Eye (tissue), 1 donor: ENCODE results near the gene DPEP3.
"Not testable (repeated sequence)": the region's sequence is repeated elsewhere in the genome, so short reads cannot be mapped to it uniquely, and the experiment has no call there.

Source experiments
- DNase-seq: peaks from one replicate; pipeline ENCODE4 v3.0.0-alpha.2; 2015

DPEP3 gene

DNA sequence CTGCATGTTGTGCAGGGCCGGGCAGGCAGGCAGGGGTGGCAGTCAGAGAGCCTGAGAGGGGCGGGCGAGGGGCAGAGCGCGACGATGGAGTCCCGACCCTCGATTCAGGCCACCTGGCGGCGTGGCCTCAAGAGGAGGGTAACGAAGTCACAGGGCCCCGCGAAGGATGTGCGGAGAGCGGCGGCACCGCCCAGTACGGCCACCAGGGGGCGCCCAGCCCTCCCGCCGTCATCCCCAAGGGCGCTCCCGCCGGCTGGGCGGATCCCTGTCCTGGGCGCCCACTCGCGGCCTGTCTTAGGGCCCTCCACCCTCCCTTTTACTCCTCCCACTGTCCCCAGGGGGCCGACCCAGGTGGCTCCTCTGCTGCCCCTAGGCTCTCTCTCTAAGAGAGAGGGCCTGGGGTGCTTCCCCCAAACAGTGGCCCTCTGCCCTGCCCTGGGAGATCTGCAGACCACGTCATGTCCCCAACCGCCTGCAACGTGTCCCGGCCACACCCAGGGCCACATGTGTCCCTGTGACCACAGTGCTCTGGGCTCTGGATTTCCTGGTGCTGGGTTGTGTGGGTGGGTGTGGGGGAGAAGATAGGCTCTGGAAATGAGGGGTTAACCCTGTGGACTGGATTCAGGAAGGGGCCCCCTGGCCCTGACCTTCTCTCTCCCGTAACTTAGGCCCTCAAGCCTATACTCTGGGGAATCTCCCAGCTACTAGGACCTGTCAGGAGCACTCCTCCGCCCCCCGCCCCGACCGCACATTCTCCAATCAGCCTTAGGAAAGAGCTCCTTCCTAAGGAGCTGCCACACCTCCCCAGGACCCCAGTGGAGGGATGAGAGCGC is 13.1 kb upstream of the DPEP3 start:
- DNase-seq, result peak; percentile 86

DNA sequence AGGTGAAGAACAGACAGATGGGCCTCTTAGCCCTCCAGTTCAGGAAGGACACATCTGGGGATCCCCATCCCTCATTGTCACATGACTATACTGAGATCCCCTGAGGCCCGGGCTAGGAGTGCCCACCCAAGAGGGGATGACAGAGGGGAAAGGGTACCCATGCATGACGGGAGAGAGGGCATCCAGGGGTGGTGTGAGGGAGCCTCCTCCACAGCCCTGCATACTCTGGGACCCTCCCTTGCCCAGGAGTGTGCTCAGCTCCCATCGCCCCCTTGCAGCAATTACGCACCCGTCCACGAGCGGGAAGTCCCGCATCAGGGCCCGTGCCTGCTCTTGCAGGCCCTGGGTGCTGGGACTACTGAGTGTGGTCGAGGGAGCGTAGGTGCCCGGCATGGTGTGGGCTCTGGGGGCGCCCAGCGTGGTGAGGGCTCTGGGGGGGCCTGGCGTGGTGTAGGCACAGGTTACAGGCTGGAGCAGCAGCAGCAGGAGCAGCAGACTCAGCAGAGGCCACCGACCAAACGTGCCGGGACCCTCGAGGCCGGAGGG is 12.4 kb upstream of the DPEP3 start:
- DNase-seq, result no peak

DNA sequence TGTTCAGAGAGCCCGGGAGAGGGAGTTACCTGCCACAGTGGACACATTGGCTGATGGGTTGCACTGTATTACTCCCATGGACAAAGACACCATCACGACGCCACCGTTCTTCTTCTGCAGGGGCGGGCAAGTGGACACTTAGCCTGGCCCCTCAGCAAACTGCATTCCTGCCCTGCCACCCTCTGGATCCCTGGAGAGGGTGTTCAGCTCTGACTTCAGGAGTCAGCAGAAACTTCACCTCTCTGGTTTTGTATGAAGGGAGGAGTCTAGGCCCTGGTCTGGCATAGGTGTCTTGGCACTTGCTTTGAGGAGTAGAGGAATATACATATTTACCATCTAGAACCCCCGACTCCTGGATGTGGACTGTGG is 9.7 kb upstream of the DPEP3 start:
- DNase-seq, result no peak

DNA sequence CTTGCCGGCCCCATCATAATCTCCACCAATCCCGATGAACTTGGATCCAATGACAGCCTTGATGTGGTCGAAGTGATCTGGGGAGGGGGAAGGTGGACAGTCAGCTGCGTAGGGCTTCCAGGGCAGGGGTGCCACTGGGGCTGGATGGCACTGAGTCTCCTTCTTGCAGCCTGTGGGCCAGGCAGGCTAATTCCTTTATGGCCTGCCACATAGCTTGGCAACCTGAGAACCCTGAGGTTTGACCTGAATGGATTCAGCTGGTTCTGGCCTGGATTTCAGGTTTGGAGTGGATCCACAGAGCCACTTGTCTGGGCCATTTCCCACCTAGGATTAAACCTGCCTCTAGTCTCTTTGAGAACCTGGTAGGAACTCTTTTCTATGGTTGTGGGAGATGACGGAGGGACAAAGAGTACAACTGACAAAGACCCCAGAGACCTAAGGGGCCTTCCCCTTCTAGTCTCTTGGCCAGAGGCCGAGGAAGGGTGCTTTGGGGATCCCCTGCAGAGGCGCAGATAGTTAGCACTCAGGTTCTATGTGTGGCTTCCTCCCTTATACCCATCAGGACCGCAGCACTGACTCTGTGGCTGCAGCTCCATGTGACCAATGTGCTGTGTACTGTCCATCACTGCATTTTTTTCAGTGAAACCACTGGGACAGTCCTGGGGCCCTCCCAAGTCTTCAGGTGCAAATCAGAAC is 9.2 kb upstream of the DPEP3 start:
- DNase-seq, result no peak

DNA sequence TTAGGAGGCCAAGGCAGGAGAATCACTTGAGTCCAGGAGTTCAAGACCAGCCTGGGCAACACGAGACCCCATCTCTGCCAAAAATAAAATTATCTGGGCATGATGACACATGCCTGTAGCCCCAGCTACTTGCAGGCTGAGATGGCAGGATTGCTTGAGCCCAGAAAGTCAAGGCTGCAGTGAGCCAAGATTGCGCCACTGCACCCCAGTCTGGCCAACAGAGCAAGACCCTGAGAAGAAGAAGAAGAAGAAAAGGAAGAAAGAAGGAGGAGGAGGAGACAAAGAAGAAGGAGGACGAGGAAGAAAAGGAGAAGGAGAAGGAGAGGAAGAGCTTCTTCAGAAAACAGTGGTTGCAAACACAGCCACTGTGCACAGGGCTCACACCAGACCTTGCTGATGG is 8.4 kb upstream of the DPEP3 start:
- DNase-seq, result no peak

DNA sequence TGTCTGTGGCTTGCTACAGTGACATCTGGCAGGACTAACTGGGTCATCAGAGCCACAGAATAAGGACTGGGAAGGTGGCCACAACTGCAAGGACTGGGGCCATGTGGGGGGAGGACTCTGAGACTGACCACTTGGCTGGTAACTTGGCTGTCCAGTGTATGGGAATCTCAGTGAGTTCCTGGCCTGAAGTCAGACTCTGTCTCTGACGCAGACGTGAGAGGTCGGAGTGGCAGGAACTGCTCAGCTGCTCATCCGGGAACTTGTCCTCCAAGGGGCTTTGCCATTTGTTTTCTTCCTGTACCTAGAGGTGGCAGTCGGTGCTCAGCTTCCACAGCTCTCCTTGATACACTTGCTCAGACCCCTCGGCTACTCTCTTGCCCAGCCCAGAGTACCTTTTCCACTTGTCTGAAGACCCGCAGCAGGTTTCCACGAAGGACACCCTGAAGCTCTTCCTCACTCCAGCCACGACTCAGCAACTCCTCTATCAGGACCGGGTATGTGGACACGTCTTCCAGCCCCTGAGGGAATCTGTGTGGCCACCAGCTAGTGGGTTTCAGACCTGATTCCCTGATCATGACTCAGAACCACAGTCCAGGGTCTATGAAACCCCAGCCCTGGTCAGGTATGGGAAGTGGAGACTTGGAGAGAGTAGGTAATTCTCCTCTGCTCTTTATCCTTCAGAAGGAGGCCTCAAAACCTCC is 7.3 kb upstream of the DPEP3 start:
- DNase-seq, result no peak

DNA sequence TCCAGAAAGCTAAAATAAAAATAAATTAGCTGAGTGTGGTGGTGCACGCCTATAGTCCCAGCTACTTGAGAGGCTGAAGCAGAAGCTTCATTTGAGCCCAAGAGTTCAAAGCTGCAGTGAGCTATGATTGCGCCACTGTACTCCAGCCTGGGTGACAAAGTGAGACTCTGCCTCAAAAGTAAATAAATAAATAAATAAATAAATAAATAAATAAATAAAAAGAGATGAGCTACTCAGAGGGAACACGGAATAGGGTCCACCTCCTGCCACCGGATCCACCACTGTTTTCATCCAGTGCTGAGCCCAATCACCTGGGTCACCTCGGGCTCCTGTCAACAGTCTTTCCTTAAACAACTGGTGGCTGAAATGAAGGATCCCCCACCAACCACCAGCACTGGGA is 6.7 kb upstream of the DPEP3 start:
- DNase-seq, result no peak

DNA sequence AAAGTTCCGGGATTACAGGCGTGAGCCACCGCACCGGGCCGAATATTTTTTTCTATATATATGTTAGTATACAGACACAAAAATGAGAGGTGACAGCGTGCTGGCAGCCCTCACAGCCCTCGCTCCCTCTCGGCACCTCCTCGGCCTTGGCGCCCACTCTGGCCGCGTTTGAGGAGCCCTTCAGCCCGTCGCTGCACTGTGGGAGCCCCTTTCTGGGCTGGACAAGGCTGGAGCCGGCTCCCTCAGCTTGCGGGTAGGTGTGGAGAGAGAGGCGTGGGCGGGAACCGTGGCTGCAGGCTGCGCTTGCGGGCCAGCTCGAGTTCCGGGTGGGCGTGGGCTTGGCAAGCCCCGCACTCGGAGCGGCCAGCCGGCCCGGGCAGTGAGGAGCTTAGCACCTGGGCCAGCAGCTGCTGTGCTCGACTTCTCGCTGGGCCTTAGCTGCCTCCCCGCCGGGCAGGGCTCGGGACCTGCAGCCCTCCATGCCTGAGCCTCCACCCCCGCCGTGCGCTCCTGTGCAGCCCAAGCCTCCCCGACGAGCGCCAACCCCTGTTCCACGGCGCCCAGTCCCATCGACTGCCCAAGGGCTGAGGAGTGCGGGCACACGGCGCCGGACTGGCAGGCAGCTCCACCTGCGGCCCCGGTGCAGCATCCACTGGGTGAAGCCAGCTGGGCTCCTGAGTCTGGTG is 1.9 kb upstream of the DPEP3 start:
- DNase-seq, result no peak

DNA sequence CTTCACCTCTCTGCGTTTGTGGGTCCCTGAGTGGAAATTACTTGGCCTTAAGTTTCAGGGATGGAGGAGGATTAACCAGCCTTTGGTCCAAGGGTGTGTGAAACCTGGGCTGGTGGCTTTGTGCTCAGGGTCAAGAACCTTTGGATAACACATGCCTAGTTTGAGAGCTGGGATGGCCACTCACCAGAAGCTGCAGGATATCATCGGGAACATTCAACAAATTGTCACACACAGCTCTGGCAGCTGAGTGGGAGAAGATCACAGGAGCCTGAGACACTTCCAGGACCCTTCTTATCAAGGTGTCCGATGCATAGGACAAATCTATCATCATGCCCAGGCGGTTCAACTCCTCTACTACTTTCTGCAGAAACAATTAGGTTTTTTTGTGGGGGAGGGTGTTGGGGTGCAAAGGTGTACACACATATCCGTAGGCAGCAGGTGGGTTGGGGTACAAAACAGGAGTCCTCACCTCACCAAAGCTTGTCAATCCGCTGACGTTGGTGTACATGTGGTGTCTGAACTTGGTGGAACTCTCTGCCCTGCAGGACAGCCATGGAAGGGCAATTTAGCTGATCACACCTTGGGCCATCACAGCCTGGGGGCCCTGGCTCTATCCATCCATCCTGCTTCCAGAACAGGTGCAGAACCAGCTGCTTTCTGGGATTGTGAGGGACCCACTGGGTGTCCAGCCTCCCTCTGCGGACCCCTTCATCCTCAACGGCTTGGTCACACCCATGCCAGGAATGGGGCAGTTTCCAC is 2.7 kb downstream of the DPEP3 start:
- DNase-seq, result no peak

DNA sequence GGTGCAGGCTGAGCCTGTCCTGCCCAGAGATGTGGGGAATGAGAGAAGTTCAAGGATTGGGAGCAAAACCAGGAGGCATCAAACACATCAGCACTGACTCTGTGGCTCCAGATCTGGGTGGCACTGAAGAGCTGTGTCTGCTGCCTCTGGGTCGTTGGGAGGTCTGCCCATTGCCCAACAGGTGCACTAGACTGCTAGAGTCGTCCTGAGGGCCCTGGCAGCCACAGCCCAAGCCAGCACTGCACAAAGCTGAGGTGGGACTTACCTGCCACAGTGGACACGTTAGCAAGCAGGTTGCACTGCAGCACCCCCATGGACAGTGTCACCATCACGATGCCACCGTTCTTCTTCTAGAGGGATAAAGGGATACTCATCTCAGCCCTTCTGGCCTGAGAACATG is 3.3 kb downstream of the DPEP3 start:
- no peak for DNase-seq

DNA sequence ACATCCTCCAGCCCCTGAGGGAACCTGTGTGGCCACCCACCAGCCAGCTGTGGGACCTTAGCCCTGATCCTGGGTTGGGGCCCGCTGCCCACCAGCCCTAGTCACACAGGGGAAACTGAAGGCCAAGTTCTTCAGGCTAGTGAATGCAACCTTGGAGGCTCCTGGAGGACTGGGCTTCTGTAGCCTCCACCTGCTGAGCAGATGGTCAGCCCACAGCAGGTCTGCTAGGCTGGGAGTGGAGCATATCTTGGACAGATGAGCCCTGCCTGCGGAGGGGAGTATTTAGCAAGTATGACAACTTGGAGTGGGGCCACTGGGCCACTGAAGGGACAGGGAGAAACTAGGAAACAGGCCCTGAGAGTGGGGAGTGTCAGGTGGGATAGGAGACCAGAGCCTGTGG is 4.1 kb downstream of the DPEP3 start:
- DNase-seq, result no peak

DNA sequence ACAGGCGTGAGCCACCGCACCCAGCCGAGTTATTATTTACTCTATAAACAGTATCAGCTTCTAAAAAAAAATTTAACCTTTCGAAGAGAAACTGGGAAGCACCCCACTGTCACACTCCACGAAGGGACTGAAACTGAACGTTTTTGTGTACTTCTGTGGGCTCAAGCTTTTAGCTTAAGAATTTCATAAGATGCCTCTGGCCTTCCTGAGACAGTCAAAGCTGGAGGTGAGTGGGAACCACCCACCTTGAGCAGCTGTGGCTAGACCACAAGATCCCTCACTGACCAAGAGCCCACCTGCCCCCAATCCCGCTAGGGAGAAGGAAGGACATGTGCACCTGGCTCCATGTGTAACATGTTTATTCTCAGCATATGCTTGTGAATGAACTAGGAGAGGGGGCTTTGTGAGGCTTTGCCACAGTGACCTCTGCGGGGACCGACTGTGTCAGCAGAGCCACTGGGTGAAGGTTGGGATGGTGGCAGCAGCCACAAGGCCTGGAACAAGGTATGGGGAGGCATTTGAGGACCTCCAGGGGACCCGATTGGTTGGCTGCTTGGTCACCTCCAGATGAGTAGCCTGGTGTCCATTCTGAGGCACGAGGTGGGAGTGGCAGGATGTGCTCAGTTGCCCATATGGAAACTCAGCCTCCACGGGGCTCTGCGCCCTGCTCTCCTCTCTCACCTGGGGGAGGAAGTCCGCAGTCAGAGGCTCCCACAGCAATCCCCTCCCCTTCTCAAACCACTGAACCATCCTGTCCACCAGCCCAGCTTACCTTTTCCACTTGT is 4.8 kb downstream of the DPEP3 start:
- no peak for DNase-seq

DNA sequence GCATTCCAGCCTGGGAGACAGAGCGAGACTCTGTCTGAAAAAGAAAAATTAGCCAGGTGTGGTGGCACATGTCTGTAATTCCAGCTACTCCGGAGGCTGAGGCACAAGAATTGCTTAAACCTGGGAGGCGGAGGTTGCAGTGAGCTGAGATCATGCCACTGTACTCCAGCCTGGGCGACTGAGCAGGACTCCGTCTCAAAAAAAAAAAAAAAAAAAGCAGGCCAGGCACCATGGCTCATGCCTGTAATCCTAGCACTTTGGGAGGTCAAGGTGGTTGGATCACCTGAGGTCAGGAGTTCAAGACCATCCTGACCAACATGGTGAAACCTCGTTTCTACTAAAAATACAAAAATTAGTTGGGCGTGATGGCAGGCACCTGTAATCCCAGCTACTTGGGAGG is 8.0 kb downstream of the DPEP3 start:
- not testable (repeated sequence) for DNase-seq

DNA sequence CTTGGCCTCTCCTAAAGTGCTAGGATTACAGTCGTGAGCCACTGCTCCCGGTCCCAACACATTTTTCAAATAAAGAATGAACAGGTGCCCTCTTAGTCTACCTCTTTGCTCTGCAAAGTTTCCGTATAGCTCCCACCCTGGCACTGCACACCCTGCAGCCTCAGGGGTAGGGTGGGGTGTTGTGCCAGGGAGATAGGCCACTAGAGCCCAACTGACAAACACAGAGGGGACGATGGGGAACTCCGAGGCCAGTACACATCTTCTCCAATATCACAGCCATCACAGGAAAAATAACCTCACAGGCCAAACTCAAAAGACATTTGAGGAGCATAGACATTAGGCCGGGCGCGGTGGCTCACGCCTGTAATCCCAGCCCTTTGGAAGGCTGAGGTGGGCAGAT is 9.2 kb downstream of the DPEP3 start:
- DNase-seq, result no peak

DNA sequence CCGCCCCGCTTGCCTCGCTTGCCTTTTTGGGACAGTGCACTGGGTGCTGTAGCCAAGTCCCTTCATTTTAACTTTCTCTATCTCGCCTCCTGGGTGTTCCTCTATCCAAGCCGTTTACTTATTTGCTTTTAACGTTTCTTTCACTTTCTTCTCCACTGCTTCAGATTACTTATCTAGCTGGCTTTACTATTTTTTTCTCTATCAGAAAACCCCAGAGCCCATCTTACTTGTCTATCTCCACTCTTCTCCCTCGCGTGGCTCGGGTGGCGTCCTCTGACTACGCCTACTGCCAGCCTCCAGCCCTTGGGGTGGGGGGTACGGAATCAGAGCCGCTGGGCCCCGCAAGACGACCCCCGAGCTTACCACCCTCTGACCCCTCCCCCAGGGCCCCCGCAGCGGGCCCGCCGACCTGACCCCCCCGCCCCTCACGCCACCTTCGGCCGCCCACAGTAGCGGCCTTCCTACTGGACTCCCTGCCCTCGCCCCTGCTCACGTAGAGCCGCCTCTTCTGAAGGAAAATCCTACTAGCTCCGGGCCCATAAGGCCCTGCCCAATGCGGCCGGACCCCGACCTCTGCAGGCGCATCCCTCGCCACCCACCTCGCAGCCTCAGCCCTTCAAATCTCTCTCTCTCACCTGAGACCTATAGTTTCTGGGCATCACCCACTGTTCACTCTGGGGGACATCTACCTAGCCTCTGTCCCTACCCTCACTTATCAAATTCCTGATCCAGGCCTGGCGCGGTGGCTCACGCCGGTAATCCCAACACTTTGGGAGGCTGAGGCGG is 10.9 kb downstream of the DPEP3 start:
- peak; percentile 37 for DNase-seq

DNA sequence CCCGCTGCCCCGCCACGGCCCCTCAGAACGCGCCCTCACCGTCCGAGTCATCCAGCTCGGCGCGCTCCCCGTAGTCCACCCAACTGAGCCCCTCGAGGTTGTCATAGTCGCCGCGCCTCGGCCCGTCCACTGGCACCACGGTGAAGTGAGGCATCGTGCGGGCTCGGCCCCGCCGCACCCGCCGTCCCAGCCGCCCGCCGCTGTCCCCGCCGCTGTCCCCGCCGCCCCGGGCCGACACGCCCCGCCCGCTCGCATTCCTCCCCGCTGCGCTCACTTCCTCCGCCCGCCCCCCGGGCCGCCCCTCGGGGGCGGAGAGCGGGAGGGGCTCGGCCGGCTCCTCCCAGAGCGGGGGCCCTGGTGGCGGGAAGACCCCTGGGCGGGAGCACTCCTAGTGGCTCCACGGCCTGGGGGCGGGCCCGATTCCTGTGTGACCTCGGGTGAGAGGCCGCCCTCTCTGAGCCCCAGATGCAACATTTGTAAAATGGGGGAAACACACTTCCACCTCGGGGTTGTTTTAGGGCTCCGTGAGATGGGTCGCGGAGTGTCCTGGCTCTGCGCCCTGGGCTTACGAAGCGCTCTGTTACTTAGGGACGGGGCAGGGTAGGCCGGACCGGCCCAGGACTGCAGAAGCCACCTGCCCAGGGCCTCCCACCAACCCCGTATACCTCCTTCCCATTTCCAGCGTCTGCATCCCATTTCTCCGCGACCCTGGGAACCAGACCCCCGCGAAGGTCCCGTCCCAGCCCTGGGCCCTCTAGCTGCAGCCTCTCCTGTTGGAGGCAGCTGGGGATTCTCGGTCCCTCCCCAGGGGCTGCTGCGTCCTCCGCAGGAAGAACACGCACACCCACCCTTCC is 11.7 kb downstream of the DPEP3 start, which contains the start of gene SLC12A4:
SLC12A4 (minus strand) TSS at position 238 of the 854 bp plus-strand sequence; CDS start at position 154, 84 bp downstream.
- DNase-seq, result peak; percentile 90

DNA sequence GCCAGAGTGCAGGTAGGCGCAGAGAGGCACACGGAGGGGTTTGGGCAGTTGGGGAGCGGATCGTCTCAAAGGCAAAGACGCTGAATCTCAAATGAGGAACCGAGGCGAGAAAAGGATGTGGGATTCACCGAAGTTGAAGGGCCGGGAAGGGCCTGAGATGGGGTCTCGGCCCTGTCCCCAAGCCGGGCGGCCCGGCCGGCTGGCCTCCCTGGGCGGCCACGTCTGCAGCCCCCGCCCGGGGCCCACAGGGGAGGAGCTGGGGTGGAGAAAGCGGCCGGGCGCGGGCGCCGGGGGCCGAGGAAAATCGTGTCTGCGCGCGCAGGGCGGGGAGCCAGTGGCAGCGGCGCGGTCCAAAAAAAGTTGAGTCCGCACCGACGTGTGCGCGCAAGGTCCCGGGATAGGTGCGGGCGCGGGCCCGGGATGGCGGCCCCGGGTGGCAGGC is 12.3 kb downstream of the DPEP3 start:
- peak; percentile 63 for DNase-seq

DNA sequence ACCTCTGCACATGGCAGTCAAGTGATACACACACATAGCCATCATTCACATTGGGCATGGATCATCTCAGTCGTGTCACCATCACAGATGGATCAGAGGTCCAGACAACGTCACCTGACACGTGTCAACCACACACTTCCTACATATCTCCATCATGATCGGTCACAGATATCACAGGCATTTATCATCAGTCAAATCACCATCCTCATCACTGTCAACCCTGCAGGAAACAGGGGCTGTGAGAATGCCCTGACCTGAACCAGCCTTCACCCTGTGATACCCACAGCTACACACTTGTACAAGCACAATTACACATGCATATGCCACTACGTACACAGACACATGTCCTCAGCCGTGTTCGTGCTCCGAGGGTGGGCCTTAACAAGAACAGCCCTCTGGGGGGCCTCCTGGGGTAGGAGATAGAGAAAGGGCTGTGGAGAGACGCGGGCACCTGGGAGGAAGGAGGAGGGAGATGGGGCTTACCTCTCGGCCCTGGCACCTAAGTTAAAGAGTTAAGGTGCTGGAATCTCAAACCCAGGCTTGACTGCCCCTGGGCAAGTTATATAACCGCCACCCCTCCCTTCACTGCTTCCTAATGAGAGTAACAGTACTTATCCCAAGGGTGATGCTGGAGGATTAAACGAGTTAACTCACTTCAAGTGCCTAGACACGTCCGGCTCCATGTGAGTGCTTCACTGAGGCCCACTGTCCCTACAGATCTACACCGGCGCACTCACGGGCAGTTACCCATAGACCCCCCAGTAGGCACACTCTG is 12.9 kb downstream of the DPEP3 start:
- DNase-seq, result peak; percentile 47
